Measurements from ENCODE around the gene CFAP58.

Gene CFAP58

DNA sequence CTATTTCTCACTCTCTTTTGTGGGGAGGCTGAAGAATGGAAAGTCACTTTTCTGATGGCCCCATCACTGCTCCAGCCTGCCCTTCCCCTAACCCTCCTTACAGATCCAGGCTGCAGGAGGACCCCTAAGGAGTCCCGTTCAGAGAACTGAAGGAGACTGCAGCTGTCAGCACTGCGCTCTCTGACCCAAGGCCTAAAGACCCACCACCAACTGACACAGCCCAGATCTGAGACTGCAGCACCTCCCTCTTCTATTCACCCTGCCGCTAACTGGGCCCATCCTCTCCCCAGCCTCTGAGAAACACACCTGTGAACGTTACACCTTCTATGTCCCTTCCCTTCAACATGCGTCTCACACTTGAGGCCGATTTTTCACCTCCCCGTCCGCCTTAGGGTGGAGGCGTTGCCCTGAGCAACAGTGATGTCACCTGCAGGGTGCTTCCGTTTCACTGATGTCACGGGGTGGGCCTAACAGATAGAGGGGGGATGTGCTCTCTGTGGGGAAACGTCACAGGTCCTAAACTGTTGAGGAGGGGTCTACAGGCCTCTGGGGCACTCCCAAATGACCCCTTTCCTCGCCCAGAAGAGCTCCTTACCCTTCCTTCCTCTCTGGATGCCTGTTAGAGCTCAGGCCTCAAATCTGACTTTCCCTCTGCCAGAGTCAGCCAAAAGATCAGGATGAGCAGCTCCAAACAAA is 20.5 kb upstream of the CFAP58 start:
- ChIA-PET POLR2A (no interaction called here), CTCF (interaction anchor here (1.0 to 7.3 kb wide), 4 partner anchors 16 to 44 kb away, joined by 5 to 108 read pairs (median 34); no protein-coding TSS in a partner anchor)
- no peak overlapping the region for H3K4me3 ChIP-seq (ENCODE audit: low read depth, low read length)
- no peak for DNase-seq (ENCODE audit: low read depth, low spot score)
- no peak for TF ChIP-seq CTCF (IDR thresholded peaks at IDR 0.05; ENCODE audit: insufficient read depth, low read length, missing control alignments)

DNA sequence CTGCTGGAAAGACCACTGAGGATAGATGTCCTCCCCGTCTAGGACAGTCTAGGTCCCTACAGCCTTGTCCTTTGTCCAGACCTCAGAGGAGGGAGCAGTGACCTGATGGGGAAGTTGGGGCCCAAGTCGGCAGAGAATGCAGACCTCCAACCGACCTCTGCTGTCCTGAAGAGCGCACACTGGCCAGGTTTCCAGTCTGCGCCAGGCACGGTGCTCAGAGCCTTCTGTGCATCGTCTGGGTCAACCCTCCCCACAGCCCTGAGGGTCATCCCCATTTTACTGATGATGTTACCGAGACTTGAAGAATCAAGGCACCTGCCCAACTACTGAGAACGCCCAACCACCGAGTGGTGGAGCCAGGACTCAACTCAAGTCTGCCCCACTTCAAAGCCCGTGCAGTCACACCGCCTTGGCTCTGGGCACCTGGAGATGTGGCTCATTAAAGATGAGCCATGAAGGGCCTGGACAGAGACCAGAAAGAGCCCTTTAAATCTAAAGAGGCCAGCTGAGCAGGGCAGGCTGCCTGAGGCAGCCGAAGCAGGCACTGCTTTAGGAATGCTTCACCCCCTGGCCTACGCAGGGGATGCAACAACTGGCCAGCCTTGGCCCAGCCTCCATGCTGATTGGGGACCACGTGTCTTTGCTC is 19.8 kb upstream of the CFAP58 start:
- H3K4me3 ChIP-seq (ENCODE audit: low read depth, low read length), result no peak overlapping the region
- no peak for DNase-seq (ENCODE audit: low read depth, low spot score)
- ChIA-PET POLR2A (no interaction called here), CTCF (interaction anchor here (0.6 to 7.3 kb wide), 8 partner anchors 15 to 75 kb away, joined by 3 to 108 read pairs (median 6); no protein-coding TSS in a partner anchor)
- no peak for TF ChIP-seq CTCF (IDR thresholded peaks at IDR 0.05; ENCODE audit: insufficient read depth, low read length, missing control alignments)

DNA sequence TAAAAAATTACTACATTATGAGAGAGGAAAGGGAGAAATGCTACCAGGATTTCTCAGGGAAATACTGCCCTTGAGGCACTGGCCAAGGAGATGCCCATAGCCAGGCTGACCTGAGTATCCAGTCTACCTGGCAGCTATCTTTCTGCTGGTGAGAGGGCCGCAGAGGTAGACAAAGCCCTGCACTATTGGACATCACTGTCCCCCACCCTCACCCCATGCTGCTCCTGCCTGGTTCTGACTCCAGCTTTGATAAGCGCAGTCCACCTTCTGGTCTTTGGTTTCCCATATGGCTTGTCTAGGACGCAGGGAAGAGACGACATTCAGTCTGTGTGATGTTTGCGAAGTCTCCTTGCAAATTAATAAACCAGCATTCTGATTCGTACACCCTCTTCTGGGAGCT is 19.1 kb upstream of the CFAP58 start:
- DNase-seq (ENCODE audit: low read depth, low spot score), result no peak
- TF ChIP-seq CTCF (IDR thresholded peaks at IDR 0.05; ENCODE audit: insufficient read depth, low read length, missing control alignments), result no peak
- no peak overlapping the region for H3K4me3 ChIP-seq (ENCODE audit: low read depth, low read length)
- ChIA-PET CTCF (interaction anchor here (0.6 to 7.3 kb wide), 10 partner anchors 15 to 76 kb away, joined by 3 to 108 read pairs (median 6); no protein-coding TSS in a partner anchor), POLR2A (no interaction called here)

DNA sequence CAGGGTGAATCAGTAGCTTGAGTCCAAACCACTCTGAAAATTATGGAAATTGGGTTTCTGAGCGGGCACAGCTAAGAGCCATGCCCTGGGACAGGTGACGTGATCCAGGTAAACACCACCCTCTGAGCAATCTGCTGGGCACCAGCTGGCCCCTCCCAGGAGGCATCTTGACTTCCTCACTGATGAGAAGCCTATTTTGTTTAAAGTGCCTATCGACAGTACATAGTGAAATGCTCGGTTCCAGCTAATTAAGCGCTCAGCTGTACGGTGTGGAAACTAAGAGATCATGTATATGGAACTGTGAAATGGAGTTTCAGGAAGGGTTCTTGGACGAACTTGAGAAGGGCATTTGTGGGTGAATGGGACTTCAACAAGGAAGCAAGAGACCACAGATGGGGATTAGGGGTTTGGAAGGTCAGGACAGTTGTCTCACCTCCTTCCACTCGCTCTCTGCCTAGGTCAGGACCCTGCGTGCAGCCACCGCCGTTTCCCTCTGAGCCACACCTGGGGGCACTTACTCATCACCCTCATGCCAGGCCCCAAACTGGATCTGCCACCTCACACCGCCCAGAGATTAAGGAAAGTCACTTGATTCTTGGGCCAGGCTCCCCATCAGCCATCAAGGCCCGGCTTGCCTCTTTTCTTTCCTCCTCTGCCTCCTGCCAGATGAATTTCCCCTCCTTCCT is 18.5 kb upstream of the CFAP58 start:
- no peak for TF ChIP-seq CTCF (IDR thresholded peaks at IDR 0.05; ENCODE audit: insufficient read depth, low read length, missing control alignments)
- no peak overlapping the region; the same call in 1 of the 2 replicates for H3K4me3 ChIP-seq (ENCODE audit: low read depth, low read length)
- POLR2A ChIA-PET, result no interaction called here
- DNase-seq (ENCODE audit: low read depth, low spot score), result no peak
- CTCF ChIA-PET, result interaction anchor here (0.5 to 7.3 kb wide), 12 partner anchors 14 to 78 kb away, joined by 3 to 108 read pairs (median 4); no protein-coding TSS in a partner anchor

DNA sequence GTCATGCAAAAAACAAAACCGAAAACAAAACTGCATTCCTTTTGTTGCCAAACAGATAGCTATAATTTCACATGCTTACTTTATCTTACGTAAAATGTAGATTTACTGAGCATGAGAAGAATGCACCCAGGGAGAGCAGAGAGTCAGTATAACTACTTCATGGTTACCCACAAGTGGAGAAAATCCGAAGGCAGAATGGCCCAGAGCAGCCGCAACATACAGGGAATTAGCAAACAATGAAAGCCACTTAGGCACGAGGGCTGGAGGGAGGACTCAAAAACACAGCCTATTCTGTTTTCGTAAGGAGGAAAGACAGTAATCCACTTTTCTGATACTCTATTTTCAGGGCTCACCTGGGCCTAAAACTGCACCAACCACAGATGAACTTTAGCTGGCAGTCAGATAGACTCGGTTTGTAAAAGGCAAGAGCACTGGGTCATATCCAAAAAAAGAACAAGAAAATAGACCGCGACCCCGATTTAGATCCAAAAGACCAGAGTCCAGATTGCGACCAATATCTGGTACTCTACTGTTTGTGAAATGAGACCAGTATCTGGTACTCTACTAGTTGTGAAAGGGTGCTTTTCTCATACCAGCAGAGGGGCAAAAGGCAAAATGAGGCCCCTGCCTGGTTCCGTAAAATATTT is 16.7 kb upstream of the CFAP58 start:
- ChIA-PET CTCF (interaction anchor here (1.0 to 7.3 kb wide), 11 partner anchors 12 to 66 kb away, joined by 3 to 108 read pairs (median 16); no protein-coding TSS in a partner anchor), POLR2A (interaction anchor here (1.0 to 2.5 kb wide), 4 partner anchors 7 to 62 kb away, joined by 3 to 18 read pairs (median 4); no protein-coding TSS in a partner anchor)
- no peak for TF ChIP-seq CTCF (IDR thresholded peaks at IDR 0.05; ENCODE audit: insufficient read depth, low read length, missing control alignments)
- no peak for DNase-seq (ENCODE audit: low read depth, low spot score)
- peak overlapping the region; percentile 85 for H3K4me3 ChIP-seq (ENCODE audit: low read depth, low read length)
